GM23338 (cell line): ENCODE data around the gene HMGCL. TPM values are rescaled to one million over a fixed set of nuclear protein-coding genes. Genes with fewer than 3 reads are reported as not detected.

Experiments
- ATAC-seq: fragments of 200-7000 bp; cut with Tn5 transposase; 3 replicates; pipeline ENCODE4 v1.9.1; 2020
- DNase-seq: peaks from one replicate; pipeline ENCODE4 v3.0.0-alpha.2; 2015; ENCODE audit warnings: low spot score
- H2AFZ ChIP-seq: fragments of 200-600 bp; sonication (generic); 2 replicates; pipeline ENCODE4 v1.8.0; 2016; ENCODE audit warnings: antibody characterized with exemption, mild to moderate bottlenecking, moderate library complexity
- H3F3A ChIP-seq: fragments of 200-600 bp; sonication (generic); replicated peaks from 2 replicates; pipeline ENCODE4 v1.8.0; 2017; ENCODE audit warnings: antibody characterized with exemption, mixed run types, low read depth
- H3K27ac ChIP-seq: fragments of 200-600 bp; sonication (generic); 2 replicates; pipeline ENCODE4 v1.6.1; 2016; ENCODE audit warnings: low read depth
- H3K27me3 ChIP-seq: fragments of 200-600 bp; sonication (generic); 2 replicates; pipeline ENCODE4 v1.8.0; 2016; ENCODE audit warnings: mild to moderate bottlenecking, mixed run types, moderate library complexity; ENCODE audit not compliant: insufficient read depth
- H3K36me3 ChIP-seq: fragments of 200-600 bp; sonication (generic); 2 replicates; pipeline ENCODE4 v1.8.0; 2016; ENCODE audit warnings: mild to moderate bottlenecking; ENCODE audit not compliant: insufficient read depth
- H3K4me1 ChIP-seq: fragments of 200-600 bp; sonication (generic); 2 replicates; pipeline ENCODE4 v1.8.0; 2016; ENCODE audit warnings: mild to moderate bottlenecking, moderate library complexity; ENCODE audit not compliant: insufficient read depth
- H3K4me2 ChIP-seq: fragments of 200-600 bp; sonication (generic); 2 replicates; pipeline ENCODE4 v1.7.1; 2017; ENCODE audit warnings: mixed run types
- H3K4me3 ChIP-seq: fragments of 200-600 bp; sonication (generic); 2 replicates; pipeline ENCODE4 v1.6.1; 2016; ENCODE audit warnings: mixed run types
- H3K79me2 ChIP-seq: fragments of 200-600 bp; sonication (generic); replicated peaks from 2 replicates; pipeline ENCODE4 v1.8.0; 2017; ENCODE audit warnings: mild to moderate bottlenecking; ENCODE audit not compliant: insufficient read depth
- H3K9me2 ChIP-seq: fragments of 200-600 bp; sonication (generic); 2 replicates; pipeline ENCODE4 v1.8.0; 2017; ENCODE audit not compliant: insufficient read depth
- H4K20me1 ChIP-seq: fragments of 200-600 bp; sonication (generic); replicated peaks from 2 replicates; pipeline ENCODE4 v1.8.0; 2017; ENCODE audit warnings: mild to moderate bottlenecking; ENCODE audit not compliant: insufficient read depth
- H3K27ac Mint-ChIP-seq: 2 replicates; pipeline ENCODE4 v1.8.0; 2020; ENCODE audit warnings: inconsistent platforms, mild to moderate bottlenecking, moderate library complexity, mixed read lengths
- H3K27me3 Mint-ChIP-seq: 3 replicates; pipeline ENCODE4 v1.8.0; 2022; ENCODE audit warnings: low read depth, mild to moderate bottlenecking, moderate library complexity, mixed read lengths, inconsistent platforms; ENCODE audit not compliant: insufficient read depth, poor library complexity
- H3K36me3 Mint-ChIP-seq: 3 replicates; pipeline ENCODE4 v1.8.0; 2021; ENCODE audit warnings: low read depth, mild to moderate bottlenecking, inconsistent platforms, moderate library complexity, mixed read lengths
- H3K4me1 Mint-ChIP-seq: 3 replicates; pipeline ENCODE4 v1.8.0; 2020; ENCODE audit warnings: mild to moderate bottlenecking, inconsistent platforms, mixed read lengths
- H3K4me3 Mint-ChIP-seq: 3 replicates; pipeline ENCODE4 v1.8.0; 2021; ENCODE audit warnings: moderate library complexity, mild to moderate bottlenecking, inconsistent platforms, mixed read lengths
- H3K9me3 Mint-ChIP-seq: 3 replicates; pipeline ENCODE4 v1.8.0; 2020; ENCODE audit warnings: moderate library complexity, mild to moderate bottlenecking, inconsistent platforms, mixed read lengths
- CREB1 ChIP-seq: fragments of 250-450 bp; sonication (Bioruptor Pico); IDR thresholded peaks from 2 replicates; pipeline ENCODE4 v1.5.0; 2020; ENCODE audit warnings: low read depth, mild to moderate bottlenecking, moderate library complexity
- CTCF ChIP-seq, 2 experiments: fragments of 200-600 bp in 1 of 2; sonication (generic) in 1 of 2; conservative IDR thresholded peaks; 2 replicates each; pipeline versions ENCODE4 v1.5.1 to v1.6.1; 2016 to 2017; ENCODE audit warnings: antibody characterized with exemption in 2 of 2, low read depth in 2 of 2, mild to moderate bottlenecking in 2 of 2, moderate library complexity in 1 of 2
- EZH2phosphoT487 ChIP-seq: fragments of 200-600 bp; sonication (generic); IDR thresholded peaks from one replicate; pipeline ENCODE4 v1.8.1; 2018; ENCODE audit warnings: antibody characterized with exemption; ENCODE audit not compliant: unreplicated experiment
- NANOG ChIP-seq: IDR thresholded peaks from 2 replicates; pipeline ENCODE4 v1.6.1; 2016; ENCODE audit warnings: antibody characterized with exemption, borderline replicate concordance
- ZNF114 ChIP-seq: fragments of 250-450 bp; sonication (Bioruptor Pico); IDR thresholded peaks from 2 replicates; pipeline ENCODE4 v1.5.0; 2020; ENCODE audit warnings: mild to moderate bottlenecking, moderate library complexity
- polyA plus RNA-seq: library from polyadenylated mRNA; unstranded; fragments of >200 nt; fragmentation: Nextera tagmentation; extraction: Ambion mirVana; gene quantifications from 2 replicates; pipeline ENCODE4 v1.2.1, GENCODE V29; 2016
- total RNA-seq: library from RNA; depleted of rRNA; stranded (reverse); fragments of >200 nt; shearing (Covaris generic); gene quantifications from 2 replicates; pipeline ENCODE4 v1.2.3, GENCODE V29; 2014
- TF ChIP-seq, protein P1 (sequence below): IDR thresholded peaks from one replicate; pipeline ENCODE4 v1.6.1; 2018; ENCODE audit warnings: antibody characterized with exemption; ENCODE audit not compliant: unreplicated experiment

The HMGCL gene
- total and polyA plus RNA-seq, 2 experiments from 2014 or later = 11.6 to 13.7 TPM

DNA sequence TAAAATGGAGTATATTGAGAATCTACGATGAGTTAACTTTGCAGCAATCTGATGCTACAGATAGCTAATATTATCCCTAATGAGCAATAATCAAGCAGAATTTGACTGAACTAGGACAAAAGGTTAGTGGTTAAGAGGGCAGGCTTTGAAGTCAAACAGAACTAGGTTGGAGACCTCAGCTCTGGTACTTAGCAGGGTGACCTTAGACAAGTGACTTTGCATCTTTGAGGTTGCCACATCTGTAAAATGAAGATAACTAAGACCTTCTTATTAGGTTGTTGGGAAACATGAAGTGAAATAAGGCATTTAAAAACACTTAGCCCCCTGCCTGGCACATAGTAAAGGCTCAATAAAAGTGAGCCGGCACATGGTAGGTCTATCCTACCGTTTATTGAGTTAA, 47.2 kb upstream of the HMGCL start (continued):
- TF ChIP-seq, protein P1, sequence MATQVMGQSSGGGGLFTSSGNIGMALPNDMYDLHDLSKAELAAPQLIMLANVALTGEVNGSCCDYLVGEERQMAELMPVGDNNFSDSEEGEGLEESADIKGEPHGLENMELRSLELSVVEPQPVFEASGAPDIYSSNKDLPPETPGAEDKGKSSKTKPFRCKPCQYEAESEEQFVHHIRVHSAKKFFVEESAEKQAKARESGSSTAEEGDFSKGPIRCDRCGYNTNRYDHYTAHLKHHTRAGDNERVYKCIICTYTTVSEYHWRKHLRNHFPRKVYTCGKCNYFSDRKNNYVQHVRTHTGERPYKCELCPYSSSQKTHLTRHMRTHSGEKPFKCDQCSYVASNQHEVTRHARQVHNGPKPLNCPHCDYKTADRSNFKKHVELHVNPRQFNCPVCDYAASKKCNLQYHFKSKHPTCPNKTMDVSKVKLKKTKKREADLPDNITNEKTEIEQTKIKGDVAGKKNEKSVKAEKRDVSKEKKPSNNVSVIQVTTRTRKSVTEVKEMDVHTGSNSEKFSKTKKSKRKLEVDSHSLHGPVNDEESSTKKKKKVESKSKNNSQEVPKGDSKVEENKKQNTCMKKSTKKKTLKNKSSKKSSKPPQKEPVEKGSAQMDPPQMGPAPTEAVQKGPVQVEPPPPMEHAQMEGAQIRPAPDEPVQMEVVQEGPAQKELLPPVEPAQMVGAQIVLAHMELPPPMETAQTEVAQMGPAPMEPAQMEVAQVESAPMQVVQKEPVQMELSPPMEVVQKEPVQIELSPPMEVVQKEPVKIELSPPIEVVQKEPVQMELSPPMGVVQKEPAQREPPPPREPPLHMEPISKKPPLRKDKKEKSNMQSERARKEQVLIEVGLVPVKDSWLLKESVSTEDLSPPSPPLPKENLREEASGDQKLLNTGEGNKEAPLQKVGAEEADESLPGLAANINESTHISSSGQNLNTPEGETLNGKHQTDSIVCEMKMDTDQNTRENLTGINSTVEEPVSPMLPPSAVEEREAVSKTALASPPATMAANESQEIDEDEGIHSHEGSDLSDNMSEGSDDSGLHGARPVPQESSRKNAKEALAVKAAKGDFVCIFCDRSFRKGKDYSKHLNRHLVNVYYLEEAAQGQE = no peak
- TF ChIP-seq CTCF (conservative IDR thresholded peaks at IDR 0.05; ENCODE audit: low read depth in 2 of 2) = no peak
- no peak for TF ChIP-seq NANOG
- TF ChIP-seq ZNF114 (CRISPR knock-in tag) = no peak
- TF ChIP-seq CREB1 = no peak
- TF ChIP-seq EZH2phosphoT487 = no peak

DNA sequence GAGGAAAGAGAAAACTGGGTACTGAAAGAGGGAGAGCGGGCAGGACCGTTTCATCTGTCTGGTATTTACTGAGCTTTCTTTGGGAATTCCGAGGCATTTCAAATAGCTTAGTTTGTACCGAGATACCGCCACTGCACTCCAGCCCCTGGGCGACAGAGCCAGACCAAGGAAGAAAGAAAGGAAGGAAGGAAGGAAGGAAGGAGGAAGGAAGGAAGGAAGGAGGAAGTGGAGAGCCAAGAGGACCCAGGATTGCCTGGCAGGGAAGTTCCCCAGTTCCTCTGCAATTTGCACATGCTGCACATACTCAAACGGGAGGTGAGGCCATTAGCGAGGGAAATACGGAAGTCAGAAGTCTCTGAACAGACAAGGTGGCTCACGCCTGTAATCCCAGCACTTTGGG, 43.8 kb upstream of the HMGCL start:
- no peak overlapping the region for H3K4me3 ChIP-seq
- peaks cover 3% of the 10 kb centered on the region; the same call in 1 of the 2 replicates for H3K4me1 ChIP-seq
- H3K4me3 Mint-ChIP-seq = no peak overlapping the region

DNA sequence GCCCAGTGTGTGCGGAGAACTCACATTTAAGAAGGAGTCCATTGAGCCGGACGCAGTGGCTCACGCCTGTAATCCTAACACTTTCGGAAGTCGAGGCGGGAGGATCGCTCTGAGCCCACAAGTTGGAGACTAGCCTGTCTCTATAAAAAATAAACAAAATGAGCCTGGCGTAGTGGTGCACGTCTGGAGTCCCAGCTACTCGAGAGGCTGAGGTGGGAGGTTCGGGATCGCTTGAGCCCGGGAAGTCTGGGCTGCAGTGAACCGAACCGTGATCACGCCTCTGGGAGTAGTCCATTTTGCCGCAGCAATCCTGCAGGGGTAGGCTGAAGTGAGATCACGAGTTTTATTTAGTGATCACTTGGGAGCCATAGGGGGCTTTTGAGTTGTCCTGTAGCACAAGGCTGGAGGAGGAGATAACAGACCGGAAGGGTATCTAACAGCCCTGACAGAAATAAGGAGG, 43.4 kb upstream of the HMGCL start:
- no peaks in the 10 kb centered on the region for H3K4me1 Mint-ChIP-seq

More for the DNA sequence above, 43.8 kb upstream of the HMGCL start:
- no peak for DNase-seq
- Histone ChIP-seq H3K79me2 (no peaks in the 10 kb centered on the region), H3K9me2 (no peaks in the 10 kb centered on the region), H3F3A (no peaks in the 10 kb centered on the region), H3K36me3 (no peaks in the 10 kb centered on the region), H4K20me1 (no peaks in the 10 kb centered on the region), H3K4me2 (no peak overlapping the region), H2AFZ (peak overlapping the region; percentile 72), H3K27ac (no peak overlapping the region), H3K27me3 (peaks cover 25% of the 10 kb centered on the region)
- TF ChIP-seq ZNF114 (CRISPR knock-in tag) = no peak
- Mint-ChIP-seq H3K27ac (no peak overlapping the region), H3K4me1 (no peaks in the 10 kb centered on the region), H3K9me3 (no peaks in the 10 kb centered on the region; the same call in 2 of the 3 replicates), H3K36me3 (no peaks in the 10 kb centered on the region), H3K27me3 (peaks cover 28% of the 10 kb centered on the region)
- no peak for ATAC-seq

More for the DNA sequence above, 43.4 kb upstream of the HMGCL start:
- Mint-ChIP-seq H3K36me3 (no peaks in the 10 kb centered on the region), H3K27ac (no peak overlapping the region), H3K27me3 (peaks cover 28% of the 10 kb centered on the region), H3K9me3 (no peaks in the 10 kb centered on the region; the same call in 2 of the 3 replicates), H3K4me3 (peak overlapping the region; percentile 75)
- TF ChIP-seq CREB1 = no peak
- Histone ChIP-seq H3K9me2 (no peaks in the 10 kb centered on the region), H2AFZ (peak overlapping the region; percentile 72), H3K27me3 (peaks cover 25% of the 10 kb centered on the region), H3F3A (no peaks in the 10 kb centered on the region), H3K27ac (no peak overlapping the region), H3K36me3 (no peaks in the 10 kb centered on the region), H3K79me2 (no peaks in the 10 kb centered on the region), H4K20me1 (no peaks in the 10 kb centered on the region), H3K4me2 (peak overlapping the region; percentile 24; the same call in 1 of the 2 replicates), H3K4me3 (peak overlapping the region; percentile 86; the same call in 1 of the 2 replicates), H3K4me1 (peaks cover 3% of the 10 kb centered on the region; the same call in 1 of the 2 replicates)
- ATAC-seq (peak; percentile 9), DNase-seq (peak; percentile 13)
